ENCODE measurements around the gene BPIFB4.

DNA sequence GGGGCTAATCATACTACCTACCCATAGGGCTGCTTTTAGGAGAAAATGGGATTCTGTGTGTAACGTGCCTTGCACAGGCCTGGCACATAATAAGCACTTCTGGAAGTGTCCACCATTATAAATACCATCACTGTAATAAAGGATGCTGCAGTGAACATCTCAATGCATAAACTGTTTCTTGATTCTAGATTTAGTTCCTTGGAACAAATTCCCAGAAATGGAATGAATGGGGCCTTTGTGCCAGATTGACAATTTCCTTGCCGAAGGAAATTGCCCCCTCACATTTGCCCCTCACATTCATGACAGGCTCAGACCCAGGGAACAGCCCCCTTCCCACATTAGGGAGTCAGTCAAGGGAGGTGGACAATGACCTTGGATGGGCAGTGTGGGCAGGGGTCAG, 29.2 kb downstream of the BPIFB4 start:
- TF ChIP-seq, protein P1, sequence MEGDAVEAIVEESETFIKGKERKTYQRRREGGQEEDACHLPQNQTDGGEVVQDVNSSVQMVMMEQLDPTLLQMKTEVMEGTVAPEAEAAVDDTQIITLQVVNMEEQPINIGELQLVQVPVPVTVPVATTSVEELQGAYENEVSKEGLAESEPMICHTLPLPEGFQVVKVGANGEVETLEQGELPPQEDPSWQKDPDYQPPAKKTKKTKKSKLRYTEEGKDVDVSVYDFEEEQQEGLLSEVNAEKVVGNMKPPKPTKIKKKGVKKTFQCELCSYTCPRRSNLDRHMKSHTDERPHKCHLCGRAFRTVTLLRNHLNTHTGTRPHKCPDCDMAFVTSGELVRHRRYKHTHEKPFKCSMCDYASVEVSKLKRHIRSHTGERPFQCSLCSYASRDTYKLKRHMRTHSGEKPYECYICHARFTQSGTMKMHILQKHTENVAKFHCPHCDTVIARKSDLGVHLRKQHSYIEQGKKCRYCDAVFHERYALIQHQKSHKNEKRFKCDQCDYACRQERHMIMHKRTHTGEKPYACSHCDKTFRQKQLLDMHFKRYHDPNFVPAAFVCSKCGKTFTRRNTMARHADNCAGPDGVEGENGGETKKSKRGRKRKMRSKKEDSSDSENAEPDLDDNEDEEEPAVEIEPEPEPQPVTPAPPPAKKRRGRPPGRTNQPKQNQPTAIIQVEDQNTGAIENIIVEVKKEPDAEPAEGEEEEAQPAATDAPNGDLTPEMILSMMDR (IDR thresholded peaks at IDR 0.05; ENCODE audit: insufficient read depth, low read depth, low read length) = no peak
- no peak for TF ChIP-seq EZH2 (IDR thresholded peaks at IDR 0.05; ENCODE audit: insufficient read depth, low read length)
